Liver (tissue), 9 donors: ENCODE data around the gene KMT2B. TPM values are rescaled to one million over a fixed set of nuclear protein-coding genes. Genes with fewer than 3 reads are reported as not detected.

Experiments used
- DNase-seq: peaks from one replicate; pipeline ENCODE4 v3.0.0-alpha.2; 2017; ENCODE audit warnings: low spot score
- H3K27ac ChIP-seq, 2 donors: one replicate each; pipeline ENCODE4 v1.7.0; 2013; ENCODE audit warnings: inconsistent platforms in 2 of 2, low read length in 2 of 2, control low read depth in 1 of 2, low read depth in 1 of 2, mild to moderate bottlenecking in 1 of 2
- H3K27me3 ChIP-seq, 4 donors: one replicate each; pipeline versions ENCODE4 v1.6.1 to v1.7.0; 2013; ENCODE audit warnings: low read length in 3 of 4, inconsistent platforms in 1 of 4, mild to moderate bottlenecking in 1 of 4, moderate library complexity in 1 of 4; ENCODE audit not compliant: control insufficient read depth in 4 of 4, insufficient read depth in 4 of 4
- H3K36me3 ChIP-seq, 4 donors: one replicate each; pipeline versions ENCODE4 v1.6.1 to v1.7.0; 2013; ENCODE audit warnings: low read length in 3 of 4, mild to moderate bottlenecking in 3 of 4, low read depth in 1 of 4, moderate library complexity in 1 of 4; ENCODE audit not compliant: control insufficient read depth in 4 of 4, insufficient read depth in 3 of 4
- H3K4me1 ChIP-seq, 4 donors: one replicate each; pipeline versions ENCODE4 v1.6.1 to v1.7.0; 2013; ENCODE audit warnings: low read length in 3 of 4, mild to moderate bottlenecking in 3 of 4, moderate library complexity in 1 of 4; ENCODE audit not compliant: control insufficient read depth in 4 of 4, insufficient read depth in 4 of 4
- H3K4me3 ChIP-seq, 3 donors: one replicate each; pipeline versions ENCODE4 v1.6.1 to v1.7.0; 2013; ENCODE audit warnings: low read length in 3 of 3, control low read depth in 1 of 3, low read depth in 1 of 3, mild to moderate bottlenecking in 1 of 3
- H3K9ac ChIP-seq, 2 donors: one replicate each; pipeline ENCODE4 v1.7.0; 2013; ENCODE audit warnings: low read length in 2 of 2, mild to moderate bottlenecking in 2 of 2, moderate library complexity in 2 of 2, control low read depth in 1 of 2, low read depth in 1 of 2
- H3K9me3 ChIP-seq, 4 donors: one replicate each; pipeline versions ENCODE4 v1.6.1 to v1.7.0; 2013; ENCODE audit warnings: low read length in 3 of 4; ENCODE audit not compliant: control insufficient read depth in 4 of 4
- EGR1 ChIP-seq, 2 donors: IDR thresholded peaks; 2 replicates each; pipeline ENCODE4 v1.6.1; 2016 to 2018; ENCODE audit warnings: antibody characterized with exemption in 2 of 2, low read depth in 2 of 2
- FOXA2 ChIP-seq: IDR thresholded peaks from 2 replicates; pipeline ENCODE4 v1.6.1; 2016; ENCODE audit warnings: antibody characterized with exemption
- JUND ChIP-seq, 2 donors: IDR thresholded peaks; 2 replicates each; pipeline ENCODE4 v1.6.1; 2016; ENCODE audit warnings: antibody characterized with exemption in 2 of 2
- NR2F2 ChIP-seq: IDR thresholded peaks from 2 replicates; pipeline ENCODE4 v1.6.1; 2016; ENCODE audit warnings: antibody characterized with exemption
- RAD21 ChIP-seq, 2 donors: IDR thresholded peaks; 2 replicates each; pipeline ENCODE4 v1.6.1; 2016; ENCODE audit warnings: antibody characterized with exemption in 2 of 2, mild to moderate bottlenecking in 2 of 2
- RXRA ChIP-seq, 2 donors: IDR thresholded peaks; 2 replicates each; pipeline ENCODE4 v1.6.1; 2017 to 2018; ENCODE audit warnings: antibody characterized with exemption in 2 of 2, mild to moderate bottlenecking in 1 of 2
- SP1 ChIP-seq: IDR thresholded peaks from 2 replicates; pipeline ENCODE4 v1.6.1; 2018; ENCODE audit warnings: antibody characterized with exemption, mild to moderate bottlenecking
- YY1 ChIP-seq: IDR thresholded peaks from 2 replicates; pipeline ENCODE4 v1.6.1; 2016; ENCODE audit warnings: antibody characterized with exemption, mild to moderate bottlenecking
- WGBS: extraction: QIAGEN DNeasy Blood & Tissue Kit; methylation state at CpG from one replicate; pipeline ENCODE4 v1.1.7; 2013; 5-methylcytosine and 5-hydroxymethylcytosine counted together
- polyA plus RNA-seq, 2 donors: library from polyadenylated mRNA; stranded (reverse) in 1 of 2; unstranded in 1 of 2; fragments of 200-250 nt in 1 of 2; fragments of >200 nt in 1 of 2; fragmentation: Nextera tagmentation in 1 of 2; extraction: Ambion mirVana in 1 of 2; gene quantifications; one replicate each; pipeline versions ENCODE4 v1.2.1 to v1.2.3, GENCODE V29; 2013 to 2015
- total RNA-seq, 2 donors: library from RNA; depleted of rRNA; stranded (reverse); fragments of >200 nt; gene quantifications; one replicate each; pipeline ENCODE4 v1.2.3, GENCODE V29; 2014
- TF ChIP-seq, protein P1 (sequence below): IDR thresholded peaks from 2 replicates; pipeline ENCODE4 v1.6.1; 2016; ENCODE audit warnings: antibody characterized with exemption
- TF ChIP-seq, protein P2 (sequence below): IDR thresholded peaks from 2 replicates; pipeline ENCODE4 v1.6.1; 2016; ENCODE audit warnings: antibody characterized with exemption
- TF ChIP-seq, protein P3 (sequence below): IDR thresholded peaks from 2 replicates; pipeline ENCODE4 v1.6.1; 2016; ENCODE audit warnings: antibody characterized with exemption, mild to moderate bottlenecking
- TF ChIP-seq, protein P4 (sequence below): fragments of 150-350 bp; IDR thresholded peaks from 2 replicates; pipeline ENCODE4 v1.5.1; 2017; ENCODE audit warnings: improper control_type of control experiment, low read depth, low read length; ENCODE audit not compliant: missing input control
- donor health status: healthy.
- donor health status: healthy.
- donor health status: healthy.
- donor health status: healthy.
- donor health status: healthy.

Gene KMT2B
- total and polyA plus RNA-seq, 4 donors: 3.7 to 12.1 (median 8.3) TPM

DNA sequence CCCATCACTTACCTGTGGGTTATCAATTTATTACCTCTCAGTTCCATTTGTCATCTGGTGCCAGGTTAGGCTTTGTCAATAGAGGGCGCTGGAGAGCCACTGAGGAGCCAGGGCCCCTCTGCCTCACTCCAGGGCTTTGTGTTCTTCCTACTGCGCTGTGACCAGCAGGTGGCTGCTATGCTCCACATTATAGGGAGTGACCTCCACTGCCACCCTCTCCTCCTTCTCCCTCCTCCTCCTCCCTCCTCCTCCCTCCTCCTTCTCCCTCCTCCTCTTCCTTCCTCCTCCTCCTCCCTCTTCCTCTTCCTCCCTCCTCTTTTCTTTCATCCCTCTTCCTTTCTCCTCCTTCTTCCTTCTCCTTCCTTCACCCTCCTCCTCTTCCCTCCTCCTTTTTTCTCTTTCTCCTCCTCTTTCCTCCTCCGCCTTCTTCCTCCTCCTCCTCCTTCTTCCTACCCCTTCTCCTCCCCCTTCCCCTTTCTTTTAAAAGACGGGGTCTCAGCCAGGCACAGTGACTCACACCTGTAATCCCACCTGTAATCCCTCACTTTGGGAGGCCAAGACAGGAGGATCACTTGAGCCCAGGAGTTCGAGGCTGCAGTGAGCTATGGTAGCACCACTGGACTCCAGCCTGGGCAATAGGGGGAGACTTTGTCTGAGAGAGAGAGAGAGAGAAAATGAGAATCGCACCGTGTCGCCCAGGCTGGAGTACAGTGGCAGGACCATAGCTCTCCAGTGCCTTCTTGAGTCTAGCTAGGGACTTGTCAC is 23.8 kb upstream of the KMT2B start:
- H3K4me1 ChIP-seq: no peaks in the 10 kb centered on the region
- no peaks in the 10 kb centered on the region for H3K27me3 ChIP-seq
- no peak overlapping the region for H3K4me3 ChIP-seq
- H3K36me3 ChIP-seq: no peaks in the 10 kb centered on the region
- H3K9ac ChIP-seq: no peak overlapping the region
- H3K27ac ChIP-seq: no peak overlapping the region
- WGBS: 49% methylated on average over 8 of the region's 8 CpGs
- H3K9me3 ChIP-seq: no peaks in the 10 kb centered on the region
- peak; percentile 24 for TF ChIP-seq FOXA2
- TF ChIP-seq NR2F2: peak; percentile 33
- TF ChIP-seq, protein P1, sequence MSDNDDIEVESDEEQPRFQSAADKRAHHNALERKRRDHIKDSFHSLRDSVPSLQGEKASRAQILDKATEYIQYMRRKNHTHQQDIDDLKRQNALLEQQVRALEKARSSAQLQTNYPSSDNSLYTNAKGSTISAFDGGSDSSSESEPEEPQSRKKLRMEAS: no peak
- TF ChIP-seq SP1: peak; percentile 26
- TF ChIP-seq, protein P2, sequence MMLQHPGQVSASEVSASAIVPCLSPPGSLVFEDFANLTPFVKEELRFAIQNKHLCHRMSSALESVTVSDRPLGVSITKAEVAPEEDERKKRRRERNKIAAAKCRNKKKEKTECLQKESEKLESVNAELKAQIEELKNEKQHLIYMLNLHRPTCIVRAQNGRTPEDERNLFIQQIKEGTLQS: no peak
- TF ChIP-seq, protein P3, sequence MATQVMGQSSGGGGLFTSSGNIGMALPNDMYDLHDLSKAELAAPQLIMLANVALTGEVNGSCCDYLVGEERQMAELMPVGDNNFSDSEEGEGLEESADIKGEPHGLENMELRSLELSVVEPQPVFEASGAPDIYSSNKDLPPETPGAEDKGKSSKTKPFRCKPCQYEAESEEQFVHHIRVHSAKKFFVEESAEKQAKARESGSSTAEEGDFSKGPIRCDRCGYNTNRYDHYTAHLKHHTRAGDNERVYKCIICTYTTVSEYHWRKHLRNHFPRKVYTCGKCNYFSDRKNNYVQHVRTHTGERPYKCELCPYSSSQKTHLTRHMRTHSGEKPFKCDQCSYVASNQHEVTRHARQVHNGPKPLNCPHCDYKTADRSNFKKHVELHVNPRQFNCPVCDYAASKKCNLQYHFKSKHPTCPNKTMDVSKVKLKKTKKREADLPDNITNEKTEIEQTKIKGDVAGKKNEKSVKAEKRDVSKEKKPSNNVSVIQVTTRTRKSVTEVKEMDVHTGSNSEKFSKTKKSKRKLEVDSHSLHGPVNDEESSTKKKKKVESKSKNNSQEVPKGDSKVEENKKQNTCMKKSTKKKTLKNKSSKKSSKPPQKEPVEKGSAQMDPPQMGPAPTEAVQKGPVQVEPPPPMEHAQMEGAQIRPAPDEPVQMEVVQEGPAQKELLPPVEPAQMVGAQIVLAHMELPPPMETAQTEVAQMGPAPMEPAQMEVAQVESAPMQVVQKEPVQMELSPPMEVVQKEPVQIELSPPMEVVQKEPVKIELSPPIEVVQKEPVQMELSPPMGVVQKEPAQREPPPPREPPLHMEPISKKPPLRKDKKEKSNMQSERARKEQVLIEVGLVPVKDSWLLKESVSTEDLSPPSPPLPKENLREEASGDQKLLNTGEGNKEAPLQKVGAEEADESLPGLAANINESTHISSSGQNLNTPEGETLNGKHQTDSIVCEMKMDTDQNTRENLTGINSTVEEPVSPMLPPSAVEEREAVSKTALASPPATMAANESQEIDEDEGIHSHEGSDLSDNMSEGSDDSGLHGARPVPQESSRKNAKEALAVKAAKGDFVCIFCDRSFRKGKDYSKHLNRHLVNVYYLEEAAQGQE: peak; percentile 21
- TF ChIP-seq RAD21 (IDR thresholded peaks at IDR 0.05): peak; percentile 97 to 99
- peak; percentile 34 to 45 for TF ChIP-seq RXRA (IDR thresholded peaks at IDR 0.05)
- TF ChIP-seq, protein P4, sequence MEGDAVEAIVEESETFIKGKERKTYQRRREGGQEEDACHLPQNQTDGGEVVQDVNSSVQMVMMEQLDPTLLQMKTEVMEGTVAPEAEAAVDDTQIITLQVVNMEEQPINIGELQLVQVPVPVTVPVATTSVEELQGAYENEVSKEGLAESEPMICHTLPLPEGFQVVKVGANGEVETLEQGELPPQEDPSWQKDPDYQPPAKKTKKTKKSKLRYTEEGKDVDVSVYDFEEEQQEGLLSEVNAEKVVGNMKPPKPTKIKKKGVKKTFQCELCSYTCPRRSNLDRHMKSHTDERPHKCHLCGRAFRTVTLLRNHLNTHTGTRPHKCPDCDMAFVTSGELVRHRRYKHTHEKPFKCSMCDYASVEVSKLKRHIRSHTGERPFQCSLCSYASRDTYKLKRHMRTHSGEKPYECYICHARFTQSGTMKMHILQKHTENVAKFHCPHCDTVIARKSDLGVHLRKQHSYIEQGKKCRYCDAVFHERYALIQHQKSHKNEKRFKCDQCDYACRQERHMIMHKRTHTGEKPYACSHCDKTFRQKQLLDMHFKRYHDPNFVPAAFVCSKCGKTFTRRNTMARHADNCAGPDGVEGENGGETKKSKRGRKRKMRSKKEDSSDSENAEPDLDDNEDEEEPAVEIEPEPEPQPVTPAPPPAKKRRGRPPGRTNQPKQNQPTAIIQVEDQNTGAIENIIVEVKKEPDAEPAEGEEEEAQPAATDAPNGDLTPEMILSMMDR: peak; percentile 99
- DNase-seq: peak; percentile 87

DNA sequence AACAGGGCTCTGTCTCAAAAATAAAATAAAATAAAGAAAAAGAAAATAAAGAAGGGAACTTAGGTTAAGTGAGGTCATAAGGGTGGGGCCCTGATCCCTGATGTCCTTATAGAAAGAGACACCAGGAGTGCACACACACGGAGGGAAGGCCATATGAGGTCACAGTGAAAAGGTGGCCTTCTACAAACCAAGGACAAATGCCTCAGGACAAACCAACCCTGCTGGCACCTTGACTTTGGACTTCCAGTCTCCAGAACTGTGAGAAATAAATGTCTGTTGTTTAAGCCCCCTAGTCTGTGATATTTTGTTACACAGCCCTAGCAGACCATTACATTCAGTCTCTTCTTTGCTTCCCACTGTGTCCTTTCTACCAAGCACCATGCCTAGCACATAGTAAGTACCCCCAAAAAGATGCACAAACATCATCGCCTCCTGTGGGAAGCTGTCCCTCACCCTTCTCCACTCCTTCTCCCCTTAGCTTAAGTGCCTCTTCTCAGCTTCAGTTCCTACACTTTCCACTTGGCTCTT is 21.8 kb upstream of the KMT2B start:
- TF ChIP-seq YY1 (no peak), EGR1 (IDR thresholded peaks at IDR 0.05; ENCODE audit: low read depth in 2 of 2) (no peak), NR2F2 (no peak), JUND (IDR thresholded peaks at IDR 0.05) (no peak)
- TF ChIP-seq, protein P2: no peak
- no peak overlapping the region for H3K4me3 ChIP-seq
- no peaks in the 10 kb centered on the region for H3K27me3 ChIP-seq
- 82% methylated on average over 2 of the region's 2 CpGs for WGBS
- no peaks in the 10 kb centered on the region for H3K4me1 ChIP-seq
- H3K36me3 ChIP-seq: no peaks in the 10 kb centered on the region
- no peak for DNase-seq
- H3K27ac ChIP-seq: no peak overlapping the region
- no peaks in the 10 kb centered on the region for H3K9me3 ChIP-seq
- no peak overlapping the region for H3K9ac ChIP-seq
